Measurements from ENCODE around the gene PPP1CB. TPM values are rescaled to one million over a fixed set of nuclear protein-coding genes. Genes with fewer than 3 reads are reported as not detected.

PPP1CB gene
- total and polyA plus RNA-seq, 12 donors = 81.8 to 525 (median 418) TPM

GRCh38 chr2:28764909-28765711, 13.5 kb downstream of the PPP1CB start:
- Histone ChIP-seq H3K9me3 (no peaks in the 10 kb centered on the region), H3K27ac (no peak overlapping the region), H3K27me3 (no peaks in the 10 kb centered on the region), H3K4me3 (no peak overlapping the region), H3K36me3 (peaks cover 0 to 19% (median 0%) of the 10 kb centered on the region in 9 donors), H3K4me1 (peaks cover 10 to 95% (median 85%) of the 10 kb centered on the region in 9 donors)
- 70 to 72% methylated on average over 8 of the region's 8 CpGs for WGBS, 2 donors
- peak in 1 of 8 donors; percentile 8 for ATAC-seq
- no peak for TF ChIP-seq CTCF (IDR thresholded peaks at IDR 0.05)
- no peak for DNase-seq
- intact Hi-C loops (cut with DNase I) = no loop called here

- H3K4me1 ChIP-seq = peaks cover 10 to 97% (median 92%) of the 10 kb centered on the region in 9 donors
- H3K27me3 ChIP-seq = no peaks in the 10 kb centered on the region
- intact Hi-C loops (cut with DNase I) = no loop called here
- WGBS, 2 donors = 92 to 95% methylated on average over 2 of the region's 2 CpGs
- TF ChIP-seq CTCF (IDR thresholded peaks at IDR 0.05) = no peak
- ATAC-seq (no peak), DNase-seq (no peak)
- H3K36me3 ChIP-seq = peaks cover 0 to 10% (median 0%) of the 10 kb centered on the region in 9 donors
- H3K27ac ChIP-seq = no peak overlapping the region
- H3K9me3 ChIP-seq = no peaks in the 10 kb centered on the region
- H3K4me3 ChIP-seq = no peak overlapping the region
These were observed 14.4 kb downstream of the PPP1CB start for GRCh38 chr2:28766070-28766469.

- WGBS, 2 donors = 63 to 70% methylated on average over 3 of the region's 3 CpGs
- intact Hi-C loops (cut with DNase I) = no loop called here
- DNase-seq (no peak), ATAC-seq (no peak)
- no peak overlapping the region for H3K27ac ChIP-seq
- no peaks in the 10 kb centered on the region for H3K36me3 ChIP-seq
- H3K4me3 ChIP-seq = no peak overlapping the region
- H3K9me3 ChIP-seq = no peaks in the 10 kb centered on the region
- H3K27me3 ChIP-seq = no peaks in the 10 kb centered on the region
- H3K4me1 ChIP-seq = peaks cover 11 to 98% (median 92%) of the 10 kb centered on the region in 9 donors
- no peak for TF ChIP-seq CTCF (IDR thresholded peaks at IDR 0.05)
These were observed 15.7 kb downstream of the PPP1CB start for GRCh38 chr2:28767337-28767736.

- intact Hi-C loops (cut with DNase I) = no loop called here
- DNase-seq (no peak), ATAC-seq (peak in 1 of 8 donors; percentile 15)
- Histone ChIP-seq H3K4me3 (no peak overlapping the region), H3K36me3 (no peaks in the 10 kb centered on the region), H3K27ac (no peak overlapping the region), H3K27me3 (no peaks in the 10 kb centered on the region), H3K9me3 (no peaks in the 10 kb centered on the region), H3K4me1 (peaks cover 11 to 98% (median 90%) of the 10 kb centered on the region in 9 donors)
- TF ChIP-seq CTCF (IDR thresholded peaks at IDR 0.05) = no peak
These were observed 16.8 kb downstream of the PPP1CB start for GRCh38 chr2:28768422-28768821.

Data from heart right ventricle (tissue), 16 donors.